ENCODE measurements around the gene RSPH1.

The RSPH1 gene

DNA sequence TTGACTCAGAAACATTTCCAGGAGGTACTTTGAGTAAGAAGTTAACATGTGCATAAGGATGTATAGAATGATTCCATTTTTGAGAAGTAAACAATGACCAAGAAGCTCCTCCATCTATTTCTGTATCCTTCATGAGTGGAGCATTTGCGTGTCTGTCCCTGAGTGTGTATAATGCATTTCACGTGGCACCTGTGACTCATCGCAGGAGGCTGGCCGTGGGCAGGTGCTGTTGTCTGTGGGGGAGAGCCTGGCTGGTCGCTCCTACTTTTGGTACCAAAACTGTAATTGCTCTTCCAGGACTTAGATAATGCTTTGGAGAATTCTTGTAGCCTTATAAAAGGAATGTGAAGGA lies 34.1 kb upstream of the RSPH1 start:
- H4K20me1 ChIP-seq (ENCODE audit: insufficient read depth, low read length, poor library complexity, severe bottlenecking), result peaks cover 35% of the 10 kb centered on the region
- H3K9me2 ChIP-seq (replicated peaks; ENCODE audit: low read depth, low read length), result no peaks in the 10 kb centered on the region
- H3K4me2 ChIP-seq (ENCODE audit: low read depth, low read length, poor library complexity, severe bottlenecking), result no peak overlapping the region
- H3K36me3 ChIP-seq (ENCODE audit: insufficient read depth, low read length), result peaks cover 87% of the 10 kb centered on the region; the same call in 1 of the 2 replicates
- TF ChIP-seq EZH2phosphoT487 (IDR thresholded peaks at IDR 0.05; ENCODE audit: borderline replicate concordance), result no peak
- TF ChIP-seq, protein P1, sequence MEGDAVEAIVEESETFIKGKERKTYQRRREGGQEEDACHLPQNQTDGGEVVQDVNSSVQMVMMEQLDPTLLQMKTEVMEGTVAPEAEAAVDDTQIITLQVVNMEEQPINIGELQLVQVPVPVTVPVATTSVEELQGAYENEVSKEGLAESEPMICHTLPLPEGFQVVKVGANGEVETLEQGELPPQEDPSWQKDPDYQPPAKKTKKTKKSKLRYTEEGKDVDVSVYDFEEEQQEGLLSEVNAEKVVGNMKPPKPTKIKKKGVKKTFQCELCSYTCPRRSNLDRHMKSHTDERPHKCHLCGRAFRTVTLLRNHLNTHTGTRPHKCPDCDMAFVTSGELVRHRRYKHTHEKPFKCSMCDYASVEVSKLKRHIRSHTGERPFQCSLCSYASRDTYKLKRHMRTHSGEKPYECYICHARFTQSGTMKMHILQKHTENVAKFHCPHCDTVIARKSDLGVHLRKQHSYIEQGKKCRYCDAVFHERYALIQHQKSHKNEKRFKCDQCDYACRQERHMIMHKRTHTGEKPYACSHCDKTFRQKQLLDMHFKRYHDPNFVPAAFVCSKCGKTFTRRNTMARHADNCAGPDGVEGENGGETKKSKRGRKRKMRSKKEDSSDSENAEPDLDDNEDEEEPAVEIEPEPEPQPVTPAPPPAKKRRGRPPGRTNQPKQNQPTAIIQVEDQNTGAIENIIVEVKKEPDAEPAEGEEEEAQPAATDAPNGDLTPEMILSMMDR (conservative IDR thresholded peaks at IDR 0.05; ENCODE audit: low read length), result no peak
- no peak overlapping the region for H2AFZ ChIP-seq (ENCODE audit: low read length)
- peaks cover 43% of the 10 kb centered on the region for H3K4me1 ChIP-seq (ENCODE audit: insufficient read depth, low read length, poor library complexity, severe bottlenecking)
- H3K4me3 ChIP-seq (ENCODE audit: low read length, poor library complexity, severe bottlenecking), result no peak overlapping the region
- H3K9me3 ChIP-seq (ENCODE audit: insufficient read depth, low read depth, low read length), result no peaks in the 10 kb centered on the region
- no peaks in the 10 kb centered on the region for H3K27me3 ChIP-seq (ENCODE audit: insufficient read depth, low read length, poor library complexity, severe bottlenecking)
- H3K9ac ChIP-seq (ENCODE audit: low read depth, low read length, poor library complexity, severe bottlenecking), result no peak overlapping the region
- H3K79me2 ChIP-seq (ENCODE audit: insufficient read depth, low read length), result peaks cover 94% of the 10 kb centered on the region
- 0 out of 2 replicates have a peak, but pooled peaks cover 4% of the 10 kb centered on the region for H3F3A ChIP-seq (ENCODE audit: low read depth)

DNA sequence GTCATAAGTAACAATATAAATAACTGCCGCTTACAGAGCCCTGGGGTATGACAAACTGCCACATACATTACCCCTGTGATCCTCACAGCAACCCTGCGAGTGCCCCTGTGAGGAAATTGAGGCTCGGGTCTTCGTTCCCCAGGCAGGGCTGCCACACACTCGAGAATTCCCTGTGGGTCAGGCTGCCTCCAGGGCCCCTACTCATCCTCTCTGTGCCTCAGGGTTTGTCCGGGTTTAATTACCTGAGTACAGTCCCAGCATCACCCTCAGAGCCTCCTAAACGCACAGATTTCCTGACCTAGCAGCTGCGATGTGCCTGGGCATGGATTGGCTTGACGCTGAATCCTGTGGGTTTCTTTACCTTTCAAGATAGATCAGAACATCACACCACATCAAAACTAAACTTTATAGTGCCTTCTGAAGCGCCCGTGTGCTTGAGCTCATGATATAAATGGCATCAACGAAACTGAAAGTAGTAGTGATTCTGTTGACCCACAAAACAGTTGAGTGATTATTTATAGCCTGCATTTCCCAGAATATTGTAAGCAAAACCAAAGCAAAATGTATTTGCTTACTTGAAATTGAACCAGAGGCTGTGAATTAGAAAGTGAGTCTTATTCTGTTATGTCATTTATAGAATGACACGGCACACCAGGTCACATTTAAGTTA lies 31.6 kb upstream of the RSPH1 start:
- Histone ChIP-seq H3K9me3 (ENCODE audit: insufficient read depth, low read depth, low read length) (no peaks in the 10 kb centered on the region), H4K20me1 (ENCODE audit: insufficient read depth, low read length, poor library complexity, severe bottlenecking) (peaks cover 53% of the 10 kb centered on the region), H3K9ac (ENCODE audit: low read depth, low read length, poor library complexity, severe bottlenecking) (peak overlapping the region; percentile 26), H3K36me3 (ENCODE audit: insufficient read depth, low read length) (peaks cover 77% of the 10 kb centered on the region; the same call in 1 of the 2 replicates), H3K4me3 (ENCODE audit: low read length, poor library complexity, severe bottlenecking) (peak overlapping the region; percentile 62), H3K4me2 (ENCODE audit: low read depth, low read length, poor library complexity, severe bottlenecking) (peak overlapping the region; percentile 84), H3K9me2 (replicated peaks; ENCODE audit: low read depth, low read length) (no peaks in the 10 kb centered on the region), H3K4me1 (ENCODE audit: insufficient read depth, low read length, poor library complexity, severe bottlenecking) (peaks cover 68% of the 10 kb centered on the region), H3K27me3 (ENCODE audit: insufficient read depth, low read length, poor library complexity, severe bottlenecking) (no peaks in the 10 kb centered on the region), H3F3A (ENCODE audit: low read depth) (0 out of 2 replicates have a peak, but pooled peaks cover 4% of the 10 kb centered on the region), H3K79me2 (ENCODE audit: insufficient read depth, low read length) (peaks cover 96% of the 10 kb centered on the region), H2AFZ (ENCODE audit: low read length) (no peak overlapping the region)
- no peak for TF ChIP-seq EZH2phosphoT487 (IDR thresholded peaks at IDR 0.05; ENCODE audit: borderline replicate concordance)
- TF ChIP-seq, protein P1 (conservative IDR thresholded peaks at IDR 0.05; ENCODE audit: low read length), result no peak

DNA sequence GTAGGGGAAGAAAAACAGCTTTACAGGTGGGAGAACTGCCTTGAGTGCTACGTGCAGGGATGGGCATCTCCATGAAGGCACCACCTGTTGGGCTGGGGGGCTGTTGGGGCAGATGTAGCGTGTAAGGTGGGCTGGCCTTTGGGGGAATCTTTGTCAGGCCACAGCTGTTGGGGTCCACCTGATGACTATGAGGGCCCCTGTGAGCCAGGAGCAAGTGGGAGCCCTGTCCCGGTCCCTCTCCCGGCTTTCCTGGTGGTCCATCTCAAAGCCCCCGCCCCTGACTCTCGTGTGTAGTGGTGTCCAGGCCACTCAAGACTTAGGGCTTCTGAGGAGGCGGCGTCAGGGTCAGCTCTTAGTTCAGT lies 31.1 kb upstream of the RSPH1 start:
- TF ChIP-seq EZH2phosphoT487 (IDR thresholded peaks at IDR 0.05; ENCODE audit: borderline replicate concordance), result no peak
- TF ChIP-seq, protein P1 (conservative IDR thresholded peaks at IDR 0.05; ENCODE audit: low read length), result no peak
- Histone ChIP-seq H3F3A (ENCODE audit: low read depth) (0 out of 2 replicates have a peak, but pooled peaks cover 4% of the 10 kb centered on the region), H3K27me3 (ENCODE audit: insufficient read depth, low read length, poor library complexity, severe bottlenecking) (no peaks in the 10 kb centered on the region), H3K79me2 (ENCODE audit: insufficient read depth, low read length) (peaks cover 96% of the 10 kb centered on the region), H3K4me1 (ENCODE audit: insufficient read depth, low read length, poor library complexity, severe bottlenecking) (peaks cover 72% of the 10 kb centered on the region), H3K9ac (ENCODE audit: low read depth, low read length, poor library complexity, severe bottlenecking) (peak overlapping the region; percentile 26), H3K4me2 (ENCODE audit: low read depth, low read length, poor library complexity, severe bottlenecking) (peak overlapping the region; percentile 84), H3K9me2 (replicated peaks; ENCODE audit: low read depth, low read length) (no peaks in the 10 kb centered on the region), H3K36me3 (ENCODE audit: insufficient read depth, low read length) (peaks cover 77% of the 10 kb centered on the region; the same call in 1 of the 2 replicates), H3K9me3 (ENCODE audit: insufficient read depth, low read depth, low read length) (no peaks in the 10 kb centered on the region), H3K4me3 (ENCODE audit: low read length, poor library complexity, severe bottlenecking) (peak overlapping the region; percentile 62), H2AFZ (ENCODE audit: low read length) (no peak overlapping the region), H4K20me1 (ENCODE audit: insufficient read depth, low read length, poor library complexity, severe bottlenecking) (peaks cover 54% of the 10 kb centered on the region)
